Right atrium auricular region (tissue), 2 donors: ENCODE results near the gene HIPK3. TPM values are rescaled to one million over a fixed set of nuclear protein-coding genes. Genes with fewer than 3 reads are reported as not detected.

Source experiments
- DNase-seq: peaks from one replicate; pipeline ENCODE4 v3.0.0-alpha.2; 2019; ENCODE audit warnings: low spot score
- H3K27ac ChIP-seq, 2 donors: fragments of 200-600 bp; sonication (generic); 1 replicate in 1 of 2; 2 replicates in 1 of 2; pipeline ENCODE4 v1.5.1; 2016 to 2019
- H3K27me3 ChIP-seq, 2 donors: fragments of 200-600 bp; sonication (generic); one replicate each; pipeline versions ENCODE4 v1.5.1 to v1.6.0; 2017 to 2019
- H3K36me3 ChIP-seq: fragments of 200-600 bp; sonication (generic); one replicate; pipeline ENCODE4 v1.5.1; 2016
- H3K4me1 ChIP-seq, 2 donors: fragments of 200-600 bp; sonication (generic); one replicate each; pipeline versions ENCODE4 v1.5.1 to v1.6.0; 2017 to 2019
- H3K4me3 ChIP-seq, 2 donors: fragments of 200-600 bp; sonication (generic); 1 replicate in 1 of 2; 2 replicates in 1 of 2; pipeline ENCODE4 v1.5.1; 2017 to 2019; ENCODE audit warnings: mild to moderate bottlenecking in 1 of 2, moderate library complexity in 1 of 2
- H3K9me3 ChIP-seq, 2 donors: fragments of 200-600 bp; sonication (generic); one replicate each; pipeline ENCODE4 v1.5.1; 2019
- total RNA-seq, 2 donors: library from RNA; depleted of rRNA; stranded (reverse); fragments of >200 nt; gene quantifications; one replicate each; pipeline ENCODE4 v1.1.0, GENCODE V29; 2016
- TF ChIP-seq, protein P1 (sequence below), 2 donors: fragments of 200-600 bp; sonication (generic); IDR thresholded peaks; one replicate each; pipeline ENCODE4 v1.5.1; 2019; ENCODE audit warnings: antibody characterized with exemption in 2 of 2

HIPK3 gene
- total RNA-seq, 2 donors from 2014 or later: 142 to 209 TPM

- TF ChIP-seq, protein P1, sequence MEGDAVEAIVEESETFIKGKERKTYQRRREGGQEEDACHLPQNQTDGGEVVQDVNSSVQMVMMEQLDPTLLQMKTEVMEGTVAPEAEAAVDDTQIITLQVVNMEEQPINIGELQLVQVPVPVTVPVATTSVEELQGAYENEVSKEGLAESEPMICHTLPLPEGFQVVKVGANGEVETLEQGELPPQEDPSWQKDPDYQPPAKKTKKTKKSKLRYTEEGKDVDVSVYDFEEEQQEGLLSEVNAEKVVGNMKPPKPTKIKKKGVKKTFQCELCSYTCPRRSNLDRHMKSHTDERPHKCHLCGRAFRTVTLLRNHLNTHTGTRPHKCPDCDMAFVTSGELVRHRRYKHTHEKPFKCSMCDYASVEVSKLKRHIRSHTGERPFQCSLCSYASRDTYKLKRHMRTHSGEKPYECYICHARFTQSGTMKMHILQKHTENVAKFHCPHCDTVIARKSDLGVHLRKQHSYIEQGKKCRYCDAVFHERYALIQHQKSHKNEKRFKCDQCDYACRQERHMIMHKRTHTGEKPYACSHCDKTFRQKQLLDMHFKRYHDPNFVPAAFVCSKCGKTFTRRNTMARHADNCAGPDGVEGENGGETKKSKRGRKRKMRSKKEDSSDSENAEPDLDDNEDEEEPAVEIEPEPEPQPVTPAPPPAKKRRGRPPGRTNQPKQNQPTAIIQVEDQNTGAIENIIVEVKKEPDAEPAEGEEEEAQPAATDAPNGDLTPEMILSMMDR (IDR thresholded peaks at IDR 0.05): no peak
- Histone ChIP-seq H3K27me3 (no peaks in the 10 kb centered on the region), H3K4me3 (no peak overlapping the region), H3K36me3 (no peaks in the 10 kb centered on the region), H3K9me3 (no peaks in the 10 kb centered on the region), H3K27ac (no peak overlapping the region), H3K4me1 (no peaks in the 10 kb centered on the region)
- no peak for DNase-seq
Measured at GRCh38 chr11:33402066-33402465, 144.9 kb downstream of the HIPK3 start.

GRCh38 chr11:33403344-33403743 lies 146.2 kb downstream of the HIPK3 start:
- Histone ChIP-seq H3K9me3 (no peaks in the 10 kb centered on the region), H3K27ac (no peak overlapping the region), H3K36me3 (no peaks in the 10 kb centered on the region), H3K4me3 (no peak overlapping the region), H3K27me3 (no peaks in the 10 kb centered on the region), H3K4me1 (no peaks in the 10 kb centered on the region)
- no peak for DNase-seq
- TF ChIP-seq, protein P1 (IDR thresholded peaks at IDR 0.05): no peak

DNA sequence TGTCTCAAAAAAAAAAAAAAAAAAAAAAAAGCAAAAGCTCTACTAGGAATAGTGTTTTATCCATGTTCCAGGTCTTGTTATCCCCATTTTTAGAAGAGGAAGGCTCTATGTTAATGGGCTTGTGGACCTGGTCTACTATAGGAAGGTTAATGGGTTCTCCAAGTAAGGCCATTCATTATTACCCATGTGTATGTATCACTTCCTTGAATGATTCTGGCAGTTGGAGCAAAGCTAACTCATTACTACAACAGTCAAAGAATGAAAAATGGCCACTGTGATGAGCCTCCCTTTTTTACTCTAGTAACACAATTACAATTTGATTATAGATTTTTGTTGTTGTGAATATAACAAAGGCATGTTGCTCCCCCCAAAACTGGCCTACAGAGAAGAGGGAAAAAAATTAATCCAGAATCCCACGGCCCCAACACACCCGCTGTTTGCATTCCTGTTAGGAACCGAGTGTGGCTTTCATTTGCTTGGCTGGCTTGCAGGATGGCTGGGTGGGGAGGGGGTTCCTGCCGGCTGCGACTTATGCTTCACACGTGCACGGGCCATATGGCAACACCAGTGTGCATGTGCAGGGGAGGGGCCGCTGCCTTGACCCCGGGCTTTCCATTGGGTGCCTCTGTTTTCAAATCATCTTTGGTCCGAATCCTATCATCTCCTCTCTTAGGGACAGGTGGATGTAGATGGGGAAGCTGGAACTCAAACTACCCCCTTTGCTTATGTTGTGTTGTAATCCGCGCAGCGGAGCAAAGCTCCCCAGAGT lies 148.8 kb downstream of the HIPK3 start:
- no peak for DNase-seq
- no peaks in the 10 kb centered on the region for H3K9me3 ChIP-seq

More for the DNA sequence above, 148.8 kb downstream of the HIPK3 start:
- Histone ChIP-seq H3K27ac (no peak overlapping the region), H3K4me1 (no peaks in the 10 kb centered on the region), H3K4me3 (no peak overlapping the region), H3K27me3 (no peaks in the 10 kb centered on the region), H3K36me3 (no peaks in the 10 kb centered on the region)
- TF ChIP-seq, protein P1 (IDR thresholded peaks at IDR 0.05): no peak

Other genes starting within 250 kb of the HIPK3 start
- under 1 TPM; 0.33 to 0.51 TPM for gene DEPDC7, start 241.5 kb upstream of the HIPK3 start, total RNA-seq
- 10 to 100 TPM; 11.9 to 15.3 TPM for gene TCP11L1, start 217.8 kb upstream of the HIPK3 start, total RNA-seq
- gene CSTF3, start 95.9 kb upstream of the HIPK3 start, total RNA-seq: 1 to 10 TPM; 5.5 to 8.7 TPM
- gene KIAA1549L, start 118.7 kb downstream of the HIPK3 start, total RNA-seq: 1 to 10 TPM in 1 of 2 donors, under 1 TPM in 1; 0.78 to 1.6 TPM